GM12874 (cell line): ENCODE results near the gene LHFPL6.

ENCODE experiments used
- TF ChIP-seq, protein P1 (sequence below): IDR thresholded peaks from 2 replicates; pipeline ENCODE4 v1.5.1; 2011; ENCODE audit warnings: low read depth, mild to moderate bottlenecking, control low read depth, low read length, moderate library complexity; ENCODE audit not compliant: insufficient read depth

LHFPL6 gene

DNA sequence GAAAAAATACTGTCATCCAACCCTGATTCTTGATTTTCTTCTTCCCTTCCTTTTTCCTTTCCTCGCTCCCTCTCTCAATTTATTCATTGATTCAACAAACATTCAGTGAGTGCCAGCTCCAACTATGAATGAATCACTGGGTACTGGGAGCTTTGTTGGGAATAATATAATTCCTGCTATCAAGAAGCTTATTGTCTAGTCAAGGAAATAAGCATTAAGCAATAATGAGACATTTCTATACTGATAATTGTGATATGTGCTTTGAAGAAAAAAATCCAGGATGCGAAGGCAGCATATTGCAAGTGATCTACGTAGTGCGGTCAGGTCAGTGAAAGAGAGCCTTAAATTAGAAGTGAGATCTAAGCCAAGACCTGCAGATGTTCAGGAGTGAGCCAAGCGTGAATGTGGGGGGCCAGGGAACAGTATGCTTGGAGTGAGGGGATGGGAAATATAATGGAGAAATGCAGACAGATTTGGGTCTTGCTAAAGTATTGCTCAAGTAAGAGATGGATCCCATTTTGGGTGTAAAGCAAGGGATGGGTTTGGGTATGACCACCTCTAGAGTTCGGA lies 253.5 kb downstream of the LHFPL6 start:
- TF ChIP-seq, protein P1, sequence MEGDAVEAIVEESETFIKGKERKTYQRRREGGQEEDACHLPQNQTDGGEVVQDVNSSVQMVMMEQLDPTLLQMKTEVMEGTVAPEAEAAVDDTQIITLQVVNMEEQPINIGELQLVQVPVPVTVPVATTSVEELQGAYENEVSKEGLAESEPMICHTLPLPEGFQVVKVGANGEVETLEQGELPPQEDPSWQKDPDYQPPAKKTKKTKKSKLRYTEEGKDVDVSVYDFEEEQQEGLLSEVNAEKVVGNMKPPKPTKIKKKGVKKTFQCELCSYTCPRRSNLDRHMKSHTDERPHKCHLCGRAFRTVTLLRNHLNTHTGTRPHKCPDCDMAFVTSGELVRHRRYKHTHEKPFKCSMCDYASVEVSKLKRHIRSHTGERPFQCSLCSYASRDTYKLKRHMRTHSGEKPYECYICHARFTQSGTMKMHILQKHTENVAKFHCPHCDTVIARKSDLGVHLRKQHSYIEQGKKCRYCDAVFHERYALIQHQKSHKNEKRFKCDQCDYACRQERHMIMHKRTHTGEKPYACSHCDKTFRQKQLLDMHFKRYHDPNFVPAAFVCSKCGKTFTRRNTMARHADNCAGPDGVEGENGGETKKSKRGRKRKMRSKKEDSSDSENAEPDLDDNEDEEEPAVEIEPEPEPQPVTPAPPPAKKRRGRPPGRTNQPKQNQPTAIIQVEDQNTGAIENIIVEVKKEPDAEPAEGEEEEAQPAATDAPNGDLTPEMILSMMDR: no peak

DNA sequence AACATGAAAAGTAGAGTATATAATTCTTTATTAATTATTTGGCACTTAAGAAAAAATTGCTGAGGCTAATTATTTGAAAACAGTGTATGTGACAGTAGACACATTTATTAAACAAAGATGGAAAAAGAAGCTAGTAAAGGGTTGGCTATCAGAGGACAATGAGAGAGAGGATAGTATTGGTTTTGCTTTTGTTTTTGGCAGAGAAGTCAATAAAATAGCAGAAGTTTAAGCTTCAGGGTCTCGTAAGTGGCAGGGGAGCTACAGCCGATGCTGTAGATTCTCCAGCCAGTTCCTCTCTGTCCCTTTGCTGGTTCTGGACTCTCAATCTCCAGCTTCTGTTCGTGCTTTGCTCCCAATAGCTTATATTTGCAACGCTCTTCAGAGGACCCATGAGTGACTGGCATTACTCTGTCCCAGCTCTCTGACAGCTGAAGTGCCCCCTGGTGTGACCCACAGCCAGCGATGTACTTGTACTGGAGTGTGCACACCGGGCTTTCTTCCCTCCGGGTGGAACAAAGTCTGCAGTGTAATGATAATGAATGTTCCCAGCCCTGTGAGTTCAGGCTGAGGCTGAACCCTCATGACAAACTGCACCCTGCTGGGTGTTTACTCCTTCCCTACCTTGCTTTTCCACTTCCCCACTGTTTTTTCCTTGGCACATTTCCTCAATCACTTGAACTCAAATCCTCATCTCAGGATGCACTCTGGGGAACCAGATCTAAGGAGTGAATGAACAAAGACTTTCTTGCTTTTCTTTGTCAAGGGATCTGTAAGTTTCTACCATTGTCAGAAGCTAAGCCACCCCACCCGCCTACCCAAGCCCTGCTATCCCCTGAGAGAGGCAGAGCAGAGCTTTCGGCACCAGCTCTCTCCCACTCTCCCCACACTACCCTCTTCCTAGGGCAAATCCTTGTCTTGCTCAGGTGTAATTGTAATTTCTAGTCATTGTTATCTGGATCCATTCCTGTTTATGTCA lies 254.8 kb downstream of the LHFPL6 start:
- TF ChIP-seq, protein P1: no peak

DNA sequence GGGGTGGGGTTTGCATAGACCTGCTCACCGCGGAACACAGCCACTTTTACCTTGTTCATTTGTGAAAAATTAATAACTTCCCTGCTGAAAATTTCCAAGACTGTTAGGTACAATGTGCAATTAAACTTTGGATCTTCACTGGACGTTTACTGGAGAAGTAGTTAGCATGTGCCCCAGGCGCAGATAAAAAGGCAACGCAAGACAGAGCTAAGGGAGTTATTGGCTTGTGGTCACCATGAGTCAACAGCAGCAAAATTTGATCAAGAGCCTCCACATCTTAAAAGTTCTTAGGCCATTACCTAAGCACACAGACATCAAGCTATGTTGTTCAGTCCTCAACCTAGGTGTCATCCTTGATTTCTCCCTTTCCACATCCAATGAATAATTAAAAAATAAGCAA lies 257.0 kb downstream of the LHFPL6 start:
- TF ChIP-seq, protein P1: no peak

DNA sequence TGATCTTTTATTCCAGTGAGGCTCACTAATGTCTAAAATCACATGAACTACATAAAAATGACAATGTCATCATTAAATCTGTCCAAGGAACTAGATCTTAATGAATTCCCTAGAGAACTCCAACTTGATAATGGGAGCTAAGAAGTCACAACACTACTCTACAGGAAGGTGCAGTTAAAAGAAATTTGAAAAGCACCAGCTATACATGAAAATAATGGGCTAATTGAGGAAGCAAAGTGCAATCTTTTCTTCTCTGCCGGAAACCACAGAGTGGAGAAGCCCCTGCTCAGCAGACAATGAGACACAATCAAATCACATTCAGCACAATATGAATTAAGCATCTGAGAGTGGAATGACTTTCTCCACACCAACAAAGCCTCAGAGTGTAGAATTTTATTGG lies 261.7 kb downstream of the LHFPL6 start:
- TF ChIP-seq, protein P1: no peak

DNA sequence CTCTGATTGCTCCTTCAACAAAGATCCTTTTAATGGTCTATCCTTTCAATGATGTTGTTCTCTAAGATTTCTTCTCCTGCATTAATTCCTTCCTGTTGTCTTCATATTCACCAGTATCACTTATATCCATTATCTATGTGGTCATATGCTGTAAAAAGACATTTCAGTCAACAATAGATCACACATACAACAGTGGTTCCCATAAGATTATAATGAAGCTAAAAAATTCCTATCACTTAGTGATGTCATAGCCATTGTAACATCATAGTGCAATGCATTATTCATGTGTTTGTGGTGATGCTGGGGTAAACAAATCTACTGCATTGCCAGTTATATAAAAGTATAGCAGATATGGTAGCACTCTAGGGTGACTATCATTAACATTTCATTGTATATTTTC lies 266.1 kb downstream of the LHFPL6 start:
- TF ChIP-seq, protein P1: no peak

DNA sequence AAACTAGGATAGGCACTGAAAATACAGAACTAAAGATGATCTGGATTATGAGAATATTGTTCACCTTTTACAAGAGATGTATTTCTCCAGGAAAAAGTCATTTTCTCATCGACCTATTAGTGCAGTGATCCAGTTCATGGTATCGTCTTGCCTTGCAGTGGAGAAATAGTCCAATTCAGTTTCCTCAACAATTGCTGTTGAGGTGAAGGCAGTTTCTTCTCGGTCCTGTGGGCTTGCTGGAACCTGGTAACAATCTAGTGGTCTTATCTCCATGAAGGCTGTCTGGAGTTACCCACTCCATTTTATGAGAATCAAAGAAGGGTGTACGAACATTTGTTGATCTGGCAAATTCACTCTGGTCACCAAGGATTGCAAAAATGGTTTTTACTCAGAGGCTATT lies 266.8 kb downstream of the LHFPL6 start:
- TF ChIP-seq, protein P1: no peak

DNA sequence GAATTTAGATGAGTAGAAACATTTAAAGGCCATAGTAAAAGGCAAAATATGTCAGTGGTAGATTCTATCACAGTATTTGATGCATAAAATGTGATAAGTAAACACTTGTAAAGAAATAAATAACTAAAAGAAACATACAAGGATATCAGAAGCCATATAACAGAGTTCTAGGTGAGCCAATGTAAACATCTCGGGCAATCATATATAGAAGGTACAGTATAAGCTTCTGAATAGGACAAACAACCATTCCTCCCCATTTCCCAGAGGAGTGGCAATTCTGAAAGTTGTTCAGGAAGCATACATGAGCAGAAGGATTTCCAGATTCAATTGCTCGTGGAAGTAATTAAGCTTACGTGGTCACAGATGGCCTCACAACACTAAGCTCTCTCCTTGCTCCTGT lies 267.3 kb downstream of the LHFPL6 start:
- TF ChIP-seq, protein P1: no peak
